ENCODE results near the gene MARVELD3.

DNA sequence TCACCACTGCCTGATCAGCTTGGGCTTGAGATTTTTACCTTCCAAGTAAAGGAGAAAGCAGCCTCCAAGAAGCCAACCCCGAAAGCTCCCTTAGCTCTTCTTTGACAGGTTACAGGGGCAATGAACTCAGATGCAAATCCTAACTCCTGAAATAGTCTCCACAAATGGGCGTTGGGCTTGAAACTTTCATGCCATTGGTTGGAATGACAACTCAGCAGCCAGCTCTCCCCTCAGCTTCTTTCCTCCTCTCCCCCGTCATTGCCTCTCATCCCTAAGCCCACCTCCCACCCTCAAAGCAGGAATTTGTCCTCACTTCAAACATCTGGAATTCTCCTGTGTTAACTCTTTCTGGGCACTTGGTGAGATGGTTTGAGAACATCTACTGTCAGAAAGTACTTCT lies 49.0 kb upstream of the MARVELD3 start, which contains the start of gene TAT:
- TF ChIP-seq, protein P1, sequence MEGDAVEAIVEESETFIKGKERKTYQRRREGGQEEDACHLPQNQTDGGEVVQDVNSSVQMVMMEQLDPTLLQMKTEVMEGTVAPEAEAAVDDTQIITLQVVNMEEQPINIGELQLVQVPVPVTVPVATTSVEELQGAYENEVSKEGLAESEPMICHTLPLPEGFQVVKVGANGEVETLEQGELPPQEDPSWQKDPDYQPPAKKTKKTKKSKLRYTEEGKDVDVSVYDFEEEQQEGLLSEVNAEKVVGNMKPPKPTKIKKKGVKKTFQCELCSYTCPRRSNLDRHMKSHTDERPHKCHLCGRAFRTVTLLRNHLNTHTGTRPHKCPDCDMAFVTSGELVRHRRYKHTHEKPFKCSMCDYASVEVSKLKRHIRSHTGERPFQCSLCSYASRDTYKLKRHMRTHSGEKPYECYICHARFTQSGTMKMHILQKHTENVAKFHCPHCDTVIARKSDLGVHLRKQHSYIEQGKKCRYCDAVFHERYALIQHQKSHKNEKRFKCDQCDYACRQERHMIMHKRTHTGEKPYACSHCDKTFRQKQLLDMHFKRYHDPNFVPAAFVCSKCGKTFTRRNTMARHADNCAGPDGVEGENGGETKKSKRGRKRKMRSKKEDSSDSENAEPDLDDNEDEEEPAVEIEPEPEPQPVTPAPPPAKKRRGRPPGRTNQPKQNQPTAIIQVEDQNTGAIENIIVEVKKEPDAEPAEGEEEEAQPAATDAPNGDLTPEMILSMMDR (IDR thresholded peaks at IDR 0.05) = no peak
- no peak for TF ChIP-seq EZH2 (IDR thresholded peaks at IDR 0.05; ENCODE audit: borderline replicate concordance, insufficient read depth, low read depth, low read length, poor library complexity, severe bottlenecking)

Measured in B cell (primary cell).